SJSA1 (cell line): ENCODE measurements around the gene ZBTB9. TPM values are rescaled to one million over a fixed set of nuclear protein-coding genes. Genes with fewer than 3 reads are reported as not detected.

ENCODE experiments used
- total RNA-seq: library from RNA; depleted of rRNA; stranded (reverse); fragments of >200 nt; shearing (Covaris generic); gene quantifications from 2 replicates; pipeline ENCODE4 v1.2.3, GENCODE V29; 2014; rRNA removed

ZBTB9 gene
- total RNA-seq, 1 experiment from 2014 or later, result 4.4 TPM

Other genes starting within 250 kb of the ZBTB9 start
- 4.5 and 11.6 TPM in 2 replicates for gene HSD17B8, start 249.9 kb upstream of the ZBTB9 start, total RNA-seq
- 32.5 and 37.2 TPM in 2 replicates for gene RING1, start 246.1 kb upstream of the ZBTB9 start, total RNA-seq
- 26.9 and 39.4 TPM in 2 replicates for gene VPS52, start 182.7 kb upstream of the ZBTB9 start, total RNA-seq
- 2,063 and 2,614 TPM in 2 replicates for gene RPS18, start 182.5 kb upstream of the ZBTB9 start, total RNA-seq
- gene B3GALT4, start 177.5 kb upstream of the ZBTB9 start, total RNA-seq, result 0.16 TPM in 1 of 2 replicates, not detected in the other
- gene WDR46, start 165.3 kb upstream of the ZBTB9 start, total RNA-seq, result 81.8 and 123 TPM in 2 replicates
- gene PFDN6, start 165.0 kb upstream of the ZBTB9 start, total RNA-seq, result 66.3 and 67.8 TPM in 2 replicates
- 24.5 and 35.7 TPM in 2 replicates for gene RGL2, start 155.6 kb upstream of the ZBTB9 start, total RNA-seq
- gene TAPBP, start 140.5 kb upstream of the ZBTB9 start, total RNA-seq, result 57.8 and 64.3 TPM in 2 replicates
- gene ZBTB22, start 136.8 kb upstream of the ZBTB9 start, total RNA-seq, result 5.6 and 10.1 TPM in 2 replicates
- 37.2 and 44.5 TPM in 2 replicates for gene DAXX, start 131.6 kb upstream of the ZBTB9 start, total RNA-seq
- 95.5 and 120 TPM in 2 replicates for gene KIFC1, start 62.8 kb upstream of the ZBTB9 start, total RNA-seq
- 15.9 and 23.2 TPM in 2 replicates for gene PHF1, start 43.6 kb upstream of the ZBTB9 start, total RNA-seq
- 201 and 341 TPM in 2 replicates for gene CUTA, start 36.5 kb upstream of the ZBTB9 start, total RNA-seq
- gene SYNGAP1, start 34.5 kb upstream of the ZBTB9 start, total RNA-seq, result 0.69 and 1.1 TPM in 2 replicates
- gene BAK1, start 125.7 kb downstream of the ZBTB9 start, total RNA-seq, result 14.3 and 23.3 TPM in 2 replicates
- 9.0 and 11.4 TPM in 2 replicates for gene ITPR3, start 166.7 kb downstream of the ZBTB9 start, total RNA-seq